NB4 (cell line): ENCODE data around the gene CADM2.

Experiments
- CTCF ChIP-seq: IDR thresholded peaks from one replicate; pipeline ENCODE4 v1.5.1; 2012; ENCODE audit warnings: low read depth, low read length
- MAX ChIP-seq: IDR thresholded peaks from 2 replicates; pipeline ENCODE4 v1.6.1; 2011; ENCODE audit warnings: low read depth, low read length
- POLR2A ChIP-seq: IDR thresholded peaks from 2 replicates; pipeline ENCODE4 v1.6.1; 2011; ENCODE audit warnings: mild to moderate bottlenecking; ENCODE audit not compliant: insufficient read length; ENCODE audit errors: extremely low read depth

DNA sequence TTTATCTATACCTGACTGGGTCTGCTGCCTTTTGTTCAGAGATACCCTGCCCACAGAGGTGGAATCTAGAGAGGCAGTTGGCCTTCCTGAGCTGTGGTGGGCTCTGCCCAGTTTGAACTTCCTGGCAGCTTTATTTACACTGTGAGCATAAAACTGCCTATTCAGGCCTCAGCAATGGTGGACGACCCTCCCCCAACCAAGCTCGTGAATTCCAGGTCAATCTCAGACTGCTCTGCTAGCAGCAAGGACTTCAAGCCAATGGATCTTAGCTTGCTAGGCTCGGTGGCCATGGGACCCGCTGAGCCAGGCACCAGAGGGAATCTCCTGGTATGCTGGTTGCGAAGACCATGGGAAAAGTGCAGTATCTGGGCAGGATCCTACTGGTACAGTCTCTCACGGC lies 270.2 kb downstream of the CADM2 start:
- TF ChIP-seq MAX (no peak), POLR2A (no peak), CTCF (no peak)
